IMR-90 (cell line): ENCODE data around the gene ZC3H12D. TPM values are rescaled to one million over a fixed set of nuclear protein-coding genes. Genes with fewer than 3 reads are reported as not detected.

Experiments used
- ATAC-seq: fragments of 200-7000 bp; cut with Tn5 transposase; 2 replicates; pipeline ENCODE4 v1.9.1; 2020; ENCODE audit warnings: low read depth, mild to moderate bottlenecking, moderate library complexity
- BruUV-seq: library from RNA; stranded (reverse); fragments of 400-500 nt; replicated peaks from 2 replicates; lab custom pipeline; 2021; lab: Mats Ljungman, UMichigan
- CTCF ChIA-PET: fragments of 300-600 bp; formaldehyde crosslinking; extraction: SDS; loops from one replicate; lab custom pipeline; 2021; ENCODE audit warnings: antibody characterized with exemption; lab: Yijun Ruan, JAX
- POLR2A ChIA-PET: fragments of 300-600 bp; sonication (Branson Sonifier 250); formaldehyde crosslinking; loops from one replicate; lab custom pipeline; 2022; ENCODE audit warnings: antibody characterized with exemption; ENCODE audit not compliant: unreplicated experiment; lab: Charles Lee
- DNase-seq: peaks from one replicate; pipeline ENCODE4 v3.0.0; 2013
- H2AFZ ChIP-seq: replicated peaks from 2 replicates; pipeline ENCODE3; 2013; ENCODE audit warnings: low read length, mild to moderate bottlenecking; ENCODE audit not compliant: poor library complexity
- H2AK5ac ChIP-seq: 2 replicates; pipeline ENCODE4 v1.6.1; 2013; ENCODE audit warnings: low read depth, low read length, inconsistent platforms
- H2AK9ac ChIP-seq: replicated peaks from 2 replicates; pipeline ENCODE3; 2013; ENCODE audit warnings: mild to moderate bottlenecking, low read depth, low read length, moderate library complexity; ENCODE audit not compliant: poor library complexity
- H2BK120ac ChIP-seq: 2 replicates; pipeline ENCODE4 v1.6.1; 2013; ENCODE audit warnings: low read depth, low read length, inconsistent platforms
- H2BK15ac ChIP-seq: 3 replicates; pipeline ENCODE4 v1.6.1; 2013; ENCODE audit warnings: low read depth, low read length, inconsistent platforms
- H2BK20ac ChIP-seq: 2 replicates; pipeline ENCODE4 v1.6.1; 2013; ENCODE audit warnings: low read depth, mild to moderate bottlenecking, inconsistent platforms, low read length, moderate library complexity
- H2BK5ac ChIP-seq: 2 replicates; pipeline ENCODE4 v1.6.1; 2013; ENCODE audit warnings: mild to moderate bottlenecking, low read depth, low read length, inconsistent platforms; ENCODE audit not compliant: poor library complexity, severe bottlenecking
- H3K14ac ChIP-seq: replicated peaks from 2 replicates; pipeline ENCODE4 v1.6.1; 2013; ENCODE audit warnings: low read depth, low read length, inconsistent platforms
- H3K18ac ChIP-seq: 2 replicates; pipeline ENCODE4 v1.6.1; 2013; ENCODE audit warnings: low read depth, low read length, control low read depth
- H3K23ac ChIP-seq: 2 replicates; pipeline ENCODE4 v1.6.1; 2013; ENCODE audit warnings: low read depth, low read length, inconsistent platforms
- H3K27ac ChIP-seq: 2 replicates; pipeline ENCODE4 v1.5.1; 2013; ENCODE audit warnings: mild to moderate bottlenecking, control low read depth, low read length; ENCODE audit not compliant: insufficient read depth
- H3K27me3 ChIP-seq: 2 replicates; pipeline ENCODE4 v1.6.1; 2013; ENCODE audit warnings: low read length; ENCODE audit not compliant: control insufficient read depth, insufficient read depth
- H3K36me3 ChIP-seq: 2 replicates; pipeline ENCODE4 v1.6.1; 2013; ENCODE audit warnings: low read length, mixed read lengths; ENCODE audit not compliant: control insufficient read depth, insufficient read depth
- H3K4ac ChIP-seq: 2 replicates; pipeline ENCODE4 v1.6.1; 2013; ENCODE audit warnings: low read depth, low read length, inconsistent platforms
- H3K4me1 ChIP-seq: 2 replicates; pipeline ENCODE4 v1.6.1; 2013; ENCODE audit warnings: low read length, mixed read lengths; ENCODE audit not compliant: control insufficient read depth, insufficient read depth
- H3K4me2 ChIP-seq: 2 replicates; pipeline ENCODE4 v1.6.1; 2013; ENCODE audit warnings: low read depth, mild to moderate bottlenecking, control low read depth, low read length, moderate library complexity
- H3K4me3 ChIP-seq: 2 replicates; pipeline ENCODE4 v1.5.1; 2013; ENCODE audit warnings: low read depth, mild to moderate bottlenecking, control low read depth, low read length, moderate library complexity; ENCODE audit not compliant: insufficient read depth
- H3K56ac ChIP-seq: 2 replicates; pipeline ENCODE4 v1.6.1; 2013; ENCODE audit warnings: low read length, inconsistent platforms; ENCODE audit not compliant: insufficient read depth; ENCODE audit errors: extremely low read depth
- H3K79me1 ChIP-seq, 2 experiments: 2 replicates each; pipeline ENCODE4 v1.6.1; 2013; ENCODE audit warnings: low read length in 2 of 2, inconsistent platforms in 1 of 2, low read depth in 1 of 2
- H3K9ac ChIP-seq: 2 replicates; pipeline ENCODE4 v1.6.1; 2013; ENCODE audit warnings: low read depth, low read length, control low read depth
- H3K9me1 ChIP-seq: 2 replicates; pipeline ENCODE4 v1.6.1; 2013; ENCODE audit warnings: low read length, inconsistent platforms; ENCODE audit not compliant: insufficient read depth
- H3K9me3 ChIP-seq: 2 replicates; pipeline ENCODE4 v1.6.1; 2013; ENCODE audit warnings: low read length; ENCODE audit not compliant: control insufficient read depth, insufficient read depth
- H4K20me1 ChIP-seq: 2 replicates; pipeline ENCODE4 v1.6.1; 2013; ENCODE audit warnings: low read length, inconsistent platforms; ENCODE audit not compliant: insufficient read depth
- H4K5ac ChIP-seq: 2 replicates; pipeline ENCODE4 v1.6.1; 2013; ENCODE audit warnings: mild to moderate bottlenecking, low read depth, low read length, control low read depth
- H4K8ac ChIP-seq, 2 experiments: 2 replicates each; pipeline ENCODE4 v1.6.1; 2013; ENCODE audit warnings: low read depth in 2 of 2, low read length in 2 of 2, control low read depth in 1 of 2, inconsistent platforms in 1 of 2
- H4K91ac ChIP-seq: 2 replicates; pipeline ENCODE4 v1.6.1; 2013; ENCODE audit warnings: low read depth, low read length, inconsistent platforms; ENCODE audit not compliant: insufficient read depth
- NFE2L2 ChIP-seq: fragments of 150-350 bp; IDR thresholded peaks from 2 replicates; pipeline ENCODE4 v1.6.1; 2016; ENCODE audit warnings: low read depth, mild to moderate bottlenecking, low read length
- POLR2A ChIP-seq: IDR thresholded peaks from 2 replicates; pipeline ENCODE4 v1.6.1; 2012; ENCODE audit warnings: mild to moderate bottlenecking, low read depth, low read length
- RAD21 ChIP-seq: IDR thresholded peaks from 2 replicates; pipeline ENCODE4 v1.6.1; 2012; ENCODE audit warnings: low read length, improper control_type of control experiment
- WGBS, 2 experiments: methylation state at CpG; one replicate each; pipeline versions ENCODE4 v1.1.5 to v1.1.7; 2013; ENCODE audit warnings: missing lambda C conversion rate in 2 of 2; ENCODE audit not compliant: insufficient read length in 1 of 2; ENCODE audit errors: extremely low coverage in 2 of 2; 5-methylcytosine and 5-hydroxymethylcytosine counted together
- dilution Hi-C: fragments of 300-500 bp; cut with HindIII; formaldehyde crosslinking; loops from one replicate; pipeline ENCODE4 v1.14.3; 2018; ENCODE audit warnings: low sequenced_read_pairs; ENCODE audit not compliant: unreplicated experiment
- in situ Hi-C: fragments of 300-500 bp; cut with MboI; formaldehyde crosslinking; loops from 3 replicates; pipeline ENCODE4 v1.14.3; 2019; ENCODE audit warnings: low sequenced_read_pairs, inconsistent platforms, mixed read lengths
- intact Hi-C: fragments of 100-400 bp; cut with micrococcal nuclease; formaldehyde crosslinking; loops from 2 replicates; pipeline ENCODE4 v1.10.0; 2022
- polyA plus RNA-seq, 3 experiments: library from polyadenylated mRNA; depleted of rRNA; stranded (reverse); fragments of >200 nt; gene quantifications; 2 replicates each; pipeline ENCODE4 v1.2.3, GENCODE V29; 2012; ENCODE audit warnings: low replicate concordance in 1 of 3
- total RNA-seq: library from RNA; depleted of rRNA; stranded (reverse); fragments of >200 nt; gene quantifications from 2 replicates; pipeline ENCODE4 v1.2.3, GENCODE V29; 2012
- TF ChIP-seq, protein P1 (sequence below): conservative IDR thresholded peaks from 2 replicates; pipeline ENCODE4 v1.5.1; 2012; ENCODE audit warnings: mild to moderate bottlenecking, low read depth, low read length, improper control_type of control experiment

ZC3H12D gene
- total and polyA plus RNA-seq, 2 of the 4 experiments (the other 2 are of a cell fraction) = under 0.01 to 0.12 TPM

DNA sequence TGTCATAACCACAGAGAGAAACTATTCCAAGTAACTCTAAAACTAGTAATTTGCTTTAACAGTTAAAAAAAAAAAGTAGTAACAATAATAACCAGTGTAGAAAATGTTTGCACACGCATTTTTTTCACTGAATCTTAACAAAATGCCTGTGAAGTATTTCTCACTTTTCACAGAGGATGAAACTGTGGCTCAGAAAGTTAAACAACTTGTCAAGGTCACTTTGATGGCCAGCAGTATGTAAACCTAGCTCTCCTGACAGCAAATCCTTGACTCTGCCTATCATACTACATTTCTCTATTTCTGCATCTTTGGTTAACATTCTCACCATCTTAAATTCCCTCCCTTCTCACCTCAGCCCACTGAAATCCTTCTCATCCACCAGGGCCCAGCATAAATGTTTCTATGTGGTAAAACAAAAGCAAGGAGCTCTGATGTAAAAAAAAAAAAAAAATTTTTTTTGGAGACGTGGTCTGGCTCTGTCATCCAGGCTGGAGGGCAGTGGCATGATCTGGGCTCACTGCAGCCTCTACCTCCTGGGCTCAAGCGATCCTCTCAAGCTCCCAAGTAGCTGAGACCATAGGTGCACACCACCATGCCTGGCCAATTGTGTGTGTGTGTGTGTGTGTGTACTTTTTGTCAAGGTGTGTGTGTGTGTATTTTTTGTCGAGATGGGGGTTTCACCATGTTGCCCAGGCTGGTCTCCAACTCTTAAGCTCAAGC, 26.1 kb upstream of the ZC3H12D start:
- ChIA-PET POLR2A (no interaction called here), CTCF (interaction anchor here (0.6 kb wide), 1 partner anchor 32 kb away, joined by 3 read pairs; no protein-coding TSS in a partner anchor)
- Histone ChIP-seq H2BK20ac (no peak overlapping the region), H3K9me1 (no peaks in the 10 kb centered on the region), H3K56ac (no peak overlapping the region), H2AFZ (no peak overlapping the region), H4K91ac (no peak overlapping the region), H2AK9ac (no peak overlapping the region), H3K4ac (no peak overlapping the region), H3K14ac (no peak overlapping the region), H2BK15ac (no peak overlapping the region), H3K9me3 (no peaks in the 10 kb centered on the region), H2AK5ac (no peak overlapping the region), H4K5ac (no peak overlapping the region), H3K4me1 (no peaks in the 10 kb centered on the region), H3K18ac (no peak overlapping the region), H3K23ac (no peak overlapping the region), H2BK5ac (peak overlapping the region; percentile 45), H3K27ac (no peak overlapping the region), H3K4me3 (no peak overlapping the region), H3K9ac (no peak overlapping the region), H3K4me2 (no peak overlapping the region), H2BK120ac (no peak overlapping the region), H3K27me3 (no peaks in the 10 kb centered on the region), H3K79me1 (peaks cover 11 to 24% of the 10 kb centered on the region in 2 experiments), H4K8ac (no peak overlapping the region), H4K20me1 (no peaks in the 10 kb centered on the region; the same call in 1 of the 2 replicates), H3K36me3 (0 out of 2 replicates have a peak, but pooled peaks cover 11% of the 10 kb centered on the region)
- no peak for TF ChIP-seq RAD21
- TF ChIP-seq NFE2L2 = no peak
- no peak for TF ChIP-seq POLR2A
- TF ChIP-seq, protein P1, sequence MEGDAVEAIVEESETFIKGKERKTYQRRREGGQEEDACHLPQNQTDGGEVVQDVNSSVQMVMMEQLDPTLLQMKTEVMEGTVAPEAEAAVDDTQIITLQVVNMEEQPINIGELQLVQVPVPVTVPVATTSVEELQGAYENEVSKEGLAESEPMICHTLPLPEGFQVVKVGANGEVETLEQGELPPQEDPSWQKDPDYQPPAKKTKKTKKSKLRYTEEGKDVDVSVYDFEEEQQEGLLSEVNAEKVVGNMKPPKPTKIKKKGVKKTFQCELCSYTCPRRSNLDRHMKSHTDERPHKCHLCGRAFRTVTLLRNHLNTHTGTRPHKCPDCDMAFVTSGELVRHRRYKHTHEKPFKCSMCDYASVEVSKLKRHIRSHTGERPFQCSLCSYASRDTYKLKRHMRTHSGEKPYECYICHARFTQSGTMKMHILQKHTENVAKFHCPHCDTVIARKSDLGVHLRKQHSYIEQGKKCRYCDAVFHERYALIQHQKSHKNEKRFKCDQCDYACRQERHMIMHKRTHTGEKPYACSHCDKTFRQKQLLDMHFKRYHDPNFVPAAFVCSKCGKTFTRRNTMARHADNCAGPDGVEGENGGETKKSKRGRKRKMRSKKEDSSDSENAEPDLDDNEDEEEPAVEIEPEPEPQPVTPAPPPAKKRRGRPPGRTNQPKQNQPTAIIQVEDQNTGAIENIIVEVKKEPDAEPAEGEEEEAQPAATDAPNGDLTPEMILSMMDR = no peak
- intact Hi-C loops (loop anchor here (10.0 kb wide), 1 partner anchor 936 kb away; no protein-coding TSS in a partner anchor), in situ Hi-C loops (loop anchor here (10.0 kb wide), 1 partner anchor 936 kb away; no protein-coding TSS in a partner anchor), dilution Hi-C loops (no loop called here)
- DNase-seq (no peak), ATAC-seq (no peak; the same call in 1 of the 2 replicates)
- BruUV-seq = no TSS peak
- WGBS, 2 experiments = 100% methylated on average over 1 of the region's 4 CpGs; no CpG with 5 or more reads in 1 of the 2 experiments
